NOMO-1 (cell line): ENCODE data around the gene C20orf202.
A peak's percentile ranks its signal among the peaks of the same experiment; 100 is the strongest.
"Not testable (repeated sequence)": the region's sequence is repeated elsewhere in the genome, so short reads cannot be mapped to it uniquely, and the experiment has no call there.

ENCODE experiments used
- DNase-seq, 2 experiments: peaks; one replicate each; lab custom pipeline; 2025; ENCODE audit not compliant: unreplicated experiment in 2 of 2; lab: John Stamatoyannopoulos, UW

C20orf202 gene

DNA sequence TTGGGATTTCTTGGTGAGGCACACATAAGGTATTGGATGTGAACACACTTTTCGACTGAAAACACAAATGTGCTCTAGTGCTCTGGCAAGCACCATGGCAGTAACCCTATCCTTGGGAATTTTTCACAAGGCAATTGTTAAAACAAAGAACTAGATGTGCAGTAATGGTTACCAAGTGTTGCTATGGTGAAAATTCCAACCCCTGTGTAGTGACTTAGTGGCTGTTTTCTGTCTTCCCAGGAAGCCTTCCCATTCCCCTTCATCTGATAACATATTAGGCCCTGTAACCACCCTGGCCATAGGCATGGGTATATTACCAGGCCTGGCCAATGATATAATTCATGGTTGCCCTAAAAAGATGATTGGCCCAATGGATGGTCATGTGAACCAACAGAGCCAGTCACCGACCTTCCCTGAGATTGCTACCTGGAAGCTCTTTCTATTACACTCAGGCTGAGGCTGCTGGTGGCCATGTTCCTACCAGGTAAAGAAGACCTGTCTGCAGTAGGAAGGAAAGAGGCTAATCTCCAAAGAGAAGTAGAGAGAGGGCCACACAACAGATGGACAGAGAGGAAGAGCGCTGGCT is 4.1 kb downstream of the C20orf202 start:
- DNase-seq = no peak

DNA sequence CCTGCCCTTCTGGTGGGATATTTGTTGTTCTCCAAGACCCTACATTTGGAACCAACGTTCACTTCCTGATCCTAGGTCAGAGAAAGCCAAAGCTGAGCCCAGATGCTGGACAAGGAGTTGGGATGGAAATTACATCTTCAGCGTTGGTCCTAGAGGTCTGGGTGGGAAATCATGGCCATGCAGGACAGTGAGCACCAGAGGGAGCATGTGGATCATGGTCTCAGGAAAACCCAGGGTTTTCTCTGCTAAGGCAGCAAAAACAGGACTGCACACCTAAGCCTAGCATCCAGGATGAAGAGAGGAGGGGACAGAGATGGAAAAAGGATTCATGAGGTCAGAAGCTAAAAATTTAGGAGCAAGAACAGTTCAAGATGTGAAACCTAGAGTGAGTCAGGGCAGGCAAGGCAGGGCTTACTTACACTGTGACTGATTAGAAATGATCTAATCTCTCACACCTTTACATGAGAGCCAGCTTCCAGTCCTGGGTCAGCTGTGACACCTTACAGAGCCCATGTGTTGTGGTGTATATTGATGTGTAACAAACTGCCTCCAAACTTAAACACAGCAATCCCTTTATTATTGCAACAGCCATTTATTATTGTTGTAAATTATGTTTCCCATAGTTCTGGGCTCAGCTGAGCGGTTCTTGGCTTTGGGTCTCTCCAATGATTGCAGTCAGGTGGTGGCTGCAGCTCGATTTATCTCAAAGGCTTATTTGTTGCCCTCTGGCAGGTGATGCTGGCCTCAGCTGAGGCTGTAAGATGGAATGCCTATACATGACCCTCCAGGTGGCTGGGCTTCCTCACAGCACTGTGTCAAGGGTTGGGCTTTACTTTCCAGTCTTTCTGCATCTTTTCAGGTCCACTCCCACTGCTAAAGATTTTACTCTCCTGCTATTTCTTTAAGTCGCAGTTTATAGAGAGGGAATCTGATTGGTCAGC is 6.5 kb downstream of the C20orf202 start:
- DNase-seq = no peak

DNA sequence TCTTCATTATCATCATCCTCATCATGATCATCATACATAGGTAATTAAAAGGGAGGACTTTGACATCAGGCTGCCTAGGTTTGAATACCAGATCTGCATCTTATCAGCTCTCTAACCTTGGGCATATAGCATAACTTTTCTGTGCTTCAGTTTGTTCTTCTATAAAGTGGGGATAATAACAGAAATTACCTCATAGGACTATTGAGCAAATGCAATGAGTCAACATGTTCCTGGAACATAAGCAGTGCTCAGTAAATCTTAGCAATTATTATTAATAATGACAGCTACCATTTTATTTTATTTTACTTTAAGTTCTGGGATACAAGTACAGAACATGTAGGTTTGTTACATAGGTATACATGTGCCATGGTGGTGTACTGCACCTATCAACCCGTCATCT is 7.2 kb downstream of the C20orf202 start:
- DNase-seq = no peak

GRCh38 chr20:1212023-1212422 is 8.8 kb downstream of the C20orf202 start:
- no peak for DNase-seq

DNA sequence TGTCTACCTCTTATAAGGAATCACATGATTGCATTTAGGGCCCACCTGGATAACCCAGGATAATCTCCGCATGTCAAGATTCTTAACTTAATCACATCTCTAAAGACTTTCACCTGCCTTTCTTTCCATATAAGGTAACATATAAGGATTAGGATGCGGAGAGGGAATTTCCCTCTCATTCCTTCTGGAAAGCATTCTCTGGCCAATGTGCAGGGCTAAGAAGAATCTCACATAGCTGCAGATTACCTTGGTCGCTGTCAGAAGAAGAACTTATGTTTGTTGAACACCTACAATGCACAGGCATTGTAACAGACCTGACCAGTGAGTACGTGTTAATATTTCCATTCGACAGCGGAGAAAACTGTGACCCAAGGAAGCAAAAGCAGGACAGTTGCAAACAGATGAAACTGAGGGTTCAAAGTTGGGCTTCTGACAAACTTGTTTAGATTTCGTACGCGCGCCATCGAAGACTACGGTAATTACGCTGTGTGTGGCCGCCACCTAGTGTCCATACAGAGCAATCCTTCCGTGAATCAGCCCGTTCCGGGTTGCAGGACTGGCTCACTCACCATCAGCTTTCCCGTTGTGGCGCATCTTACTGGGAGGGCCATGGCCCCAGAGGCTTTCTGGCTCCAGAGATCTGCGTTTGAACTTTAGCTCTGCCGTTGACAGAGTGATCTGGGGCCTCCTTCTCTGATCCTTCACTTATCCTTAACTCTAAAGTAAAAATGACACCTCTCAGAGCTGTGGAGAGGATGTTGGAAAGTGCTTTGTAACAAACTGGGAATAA is 9.5 kb downstream of the C20orf202 start:
- DNase-seq = peak; percentile 50 to 74

GRCh38 chr20:1214838-1215261 is 11.6 kb downstream of the C20orf202 start:
- no peak for DNase-seq

DNA sequence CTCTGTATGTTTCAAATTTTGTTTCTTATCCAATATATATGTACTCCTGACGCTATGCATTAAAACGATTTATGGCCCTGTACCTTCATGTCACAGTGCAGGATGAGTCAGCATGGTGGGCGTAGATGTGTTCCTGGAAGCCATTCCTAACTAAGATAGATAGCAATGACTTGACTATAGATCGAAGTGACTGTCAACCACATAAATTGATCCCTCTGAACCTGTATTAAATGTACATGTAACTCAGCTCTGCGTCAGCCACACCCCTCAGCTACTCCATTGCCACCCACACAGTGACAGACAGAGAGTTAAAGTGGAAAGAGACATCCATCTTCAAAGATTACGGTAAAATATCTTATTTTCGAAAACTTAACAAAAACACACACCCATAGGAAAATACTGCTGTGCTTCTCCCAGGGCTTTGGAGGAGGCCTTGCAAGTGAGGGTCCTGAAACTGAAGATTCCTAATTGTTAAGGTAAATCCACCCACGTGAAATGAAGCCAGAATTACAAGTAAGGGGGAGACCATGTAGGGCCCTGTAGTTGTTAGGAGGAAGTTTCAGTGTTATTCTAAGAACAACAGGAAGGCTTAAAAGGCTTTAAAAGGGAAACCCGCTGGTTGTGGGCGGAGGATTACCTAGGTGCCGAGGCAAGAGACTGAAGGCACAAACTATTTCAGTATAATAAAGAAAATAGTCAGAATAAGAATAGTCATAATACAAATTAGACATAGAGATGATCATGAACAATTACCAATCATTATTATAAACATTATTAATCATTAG is 12.3 kb downstream of the C20orf202 start:
- no peak for DNase-seq

- not testable (repeated sequence) for DNase-seq
These were observed 13.5 kb downstream of the C20orf202 start for GRCh38 chr20:1216527-1217427.

DNA sequence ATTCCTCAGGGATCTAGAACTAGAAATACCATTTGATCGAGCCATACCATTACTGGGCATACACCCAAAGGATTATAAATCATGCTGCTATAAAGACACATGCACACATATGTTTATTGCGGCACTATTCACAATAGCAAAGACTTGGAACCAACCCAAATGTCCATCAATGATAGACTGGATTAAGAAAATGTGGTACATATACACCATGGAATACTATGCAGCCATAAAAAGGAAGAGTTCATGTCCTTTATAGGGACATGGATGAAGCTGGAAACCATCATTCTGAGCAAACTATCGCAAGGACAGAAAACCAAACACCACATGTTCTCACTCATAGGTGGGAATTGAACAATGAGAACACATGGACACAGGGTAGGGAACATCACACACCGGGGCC is 19.5 kb downstream of the C20orf202 start:
- DNase-seq = not testable (repeated sequence)

DNA sequence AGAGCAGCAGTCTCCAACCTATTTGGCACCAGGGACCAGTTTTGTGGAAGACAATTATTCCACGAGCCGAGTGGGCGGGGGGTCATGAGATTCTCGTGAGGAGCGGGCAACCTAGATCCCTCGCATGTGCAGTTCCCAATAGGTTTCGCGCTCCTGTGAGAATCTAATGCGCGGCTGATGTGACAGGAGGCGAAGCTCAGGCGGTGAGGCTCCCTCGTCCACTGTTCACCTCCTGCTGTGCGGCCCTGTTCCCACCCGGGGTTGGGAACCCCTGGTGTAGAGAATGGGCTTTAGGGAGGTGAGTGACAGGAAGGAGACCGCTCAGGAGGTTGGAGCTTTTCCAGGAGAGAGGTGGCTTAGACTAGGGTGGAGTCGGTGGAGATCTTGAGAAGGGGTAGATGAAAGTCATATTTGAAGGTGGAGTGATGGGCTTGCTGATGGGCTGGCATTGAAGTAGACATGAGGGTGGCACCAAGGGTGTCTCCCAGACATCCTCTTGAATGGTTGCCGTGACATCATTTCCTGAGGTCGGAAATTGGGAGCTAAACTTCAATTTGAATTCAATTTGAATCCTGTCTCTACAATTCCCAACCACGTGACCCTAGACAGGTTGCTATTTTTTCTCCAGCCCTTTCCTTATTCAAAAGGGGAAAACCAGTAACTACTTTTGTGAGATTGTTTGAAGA is 21.1 kb downstream of the C20orf202 start:
- no peak for DNase-seq

- DNase-seq = no peak
These were observed 22.1 kb downstream of the C20orf202 start for GRCh38 chr20:1225263-1225782.

DNA sequence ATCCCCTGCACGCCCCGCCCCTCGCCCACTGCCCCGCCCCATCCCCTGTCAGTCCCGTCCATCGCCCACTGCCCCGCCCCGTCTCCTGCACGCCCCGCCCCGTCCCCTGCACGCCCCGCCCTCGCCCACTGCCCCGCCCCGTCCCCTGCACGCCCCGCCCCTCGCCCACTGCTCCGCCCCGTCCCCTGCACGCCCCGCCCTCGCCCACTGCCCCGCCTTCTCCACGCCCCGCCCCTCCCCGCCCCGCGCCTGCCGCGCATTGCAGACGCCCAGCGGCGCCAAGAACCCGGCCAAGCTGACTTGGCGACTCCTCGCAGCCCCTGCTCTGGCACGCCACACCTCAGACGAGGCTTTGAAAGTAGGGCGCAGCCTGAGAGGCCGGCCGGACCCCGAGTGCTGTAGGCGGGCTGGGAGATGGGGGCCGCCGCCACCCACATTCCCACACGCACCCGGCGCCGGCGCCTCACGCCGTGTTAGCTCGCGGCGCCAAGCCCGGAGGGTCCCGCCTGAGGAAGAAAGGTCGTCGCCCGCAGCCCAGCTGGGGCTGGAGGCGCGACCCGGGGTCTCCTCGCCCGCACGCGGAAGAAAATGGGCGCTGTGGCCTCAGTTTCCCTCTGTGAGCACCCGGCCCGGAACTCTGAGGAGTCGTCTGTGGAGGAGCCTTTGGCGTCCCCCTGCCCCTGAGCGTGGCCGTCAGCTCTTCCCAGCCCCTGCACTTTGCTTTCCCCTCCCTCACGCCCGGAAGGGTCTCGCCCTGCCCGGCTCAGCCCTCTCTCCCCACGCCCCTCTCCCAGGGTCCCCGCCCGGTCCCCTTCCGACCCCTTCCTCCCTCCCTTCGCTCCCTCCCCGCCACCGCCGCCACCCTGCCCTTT is 22.8 kb downstream of the C20orf202 start, which contains the start of gene RAD21L1:
RAD21L1 (plus strand) TSS at position 262 of the 872 bp plus-strand sequence. CDS start 2,410 bp downstream, outside the sequence.
- DNase-seq = peak; percentile 17 to 41

DNA sequence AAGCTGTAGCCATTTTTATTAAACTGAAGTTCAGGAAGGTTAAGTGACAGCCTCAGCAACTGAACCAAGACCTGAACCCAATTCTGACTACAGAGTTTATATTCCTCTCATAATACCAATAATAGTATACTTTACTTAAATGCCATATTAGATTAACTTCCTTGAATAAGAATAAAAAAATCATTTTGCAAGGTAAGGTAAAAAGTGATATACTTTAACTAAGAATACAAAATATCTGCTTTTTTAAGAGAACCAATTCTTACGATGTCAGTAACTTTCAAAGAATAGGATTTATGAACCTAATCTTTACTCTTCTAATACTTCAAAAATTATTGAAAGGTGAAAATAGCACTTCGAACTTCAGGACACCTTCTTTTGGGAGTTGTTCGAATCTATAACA is 26.3 kb downstream of the C20orf202 start:
- DNase-seq = no peak

DNA sequence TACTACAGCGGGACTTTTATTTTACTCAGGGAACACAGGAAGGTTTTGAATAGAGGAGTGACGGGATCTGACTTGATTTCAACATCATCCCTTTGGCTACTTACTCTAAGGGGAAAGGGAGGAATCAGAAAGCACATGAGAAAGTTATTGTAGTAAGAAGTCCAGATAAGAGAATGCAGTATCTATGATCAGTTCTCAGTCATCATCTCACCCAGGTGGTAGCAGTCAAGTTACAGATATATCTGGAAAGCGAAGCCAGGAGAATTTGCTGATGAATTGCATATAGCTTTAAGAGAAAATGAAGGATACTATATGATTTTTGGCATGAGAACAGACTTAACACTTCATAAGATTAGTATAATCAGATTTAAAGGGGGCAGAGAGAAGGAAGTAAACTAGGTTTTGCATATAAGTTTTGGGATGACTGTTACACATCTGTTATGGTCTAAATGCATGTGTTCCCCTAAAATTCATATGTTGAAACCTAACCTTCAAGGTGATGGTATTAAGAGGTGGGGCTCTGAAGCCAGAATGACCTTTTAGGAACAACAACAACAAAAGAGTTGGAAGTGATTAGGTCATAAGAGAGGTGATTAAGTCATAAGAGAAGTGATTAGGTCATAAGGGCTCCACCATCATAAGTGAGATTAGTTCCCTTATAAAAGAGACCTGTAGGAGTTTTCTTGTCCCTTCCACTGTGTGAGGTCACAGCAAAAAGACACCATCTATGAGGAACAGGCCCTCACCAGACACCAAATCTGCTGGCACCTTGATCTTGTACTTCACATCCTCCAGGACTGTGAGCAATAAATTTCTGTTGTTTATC is 29.2 kb downstream of the C20orf202 start:
- DNase-seq = no peak

- DNase-seq = no peak
These were observed 37.3 kb downstream of the C20orf202 start for GRCh38 chr20:1240549-1240948.

GRCh38 chr20:1241456-1241855 is 38.2 kb downstream of the C20orf202 start:
- DNase-seq = no peak

DNA sequence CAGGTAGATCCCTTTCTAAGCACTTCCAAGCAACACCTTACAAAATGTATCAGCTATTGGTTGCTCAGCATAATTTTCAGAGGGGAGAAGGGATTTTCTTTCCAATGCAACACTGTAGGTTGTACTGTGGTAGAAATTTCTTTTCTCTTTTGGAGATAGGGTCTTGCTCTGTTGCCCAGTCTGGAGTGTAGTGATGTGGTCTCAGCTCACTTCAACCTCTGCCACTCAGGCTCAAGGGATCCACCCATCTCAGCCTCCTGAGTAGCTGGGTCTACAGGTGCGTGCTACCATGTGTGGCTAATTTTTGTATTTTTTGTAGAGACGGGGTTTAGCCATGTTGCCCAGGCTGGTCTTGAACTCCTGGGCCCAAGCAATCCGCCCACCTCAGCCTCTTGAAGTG is 38.8 kb downstream of the C20orf202 start:
- no peak for DNase-seq
